Measurements from ENCODE around the gene USP36.

USP36 gene

GRCh38 chr17:78857266-78857665 is 16.7 kb upstream of the USP36 start:
- TF ChIP-seq REST (IDR thresholded peaks at IDR 0.05; ENCODE audit: low read depth): no peak
- no peak for TF ChIP-seq NFIC (IDR thresholded peaks at IDR 0.05)
- TF ChIP-seq, protein P1, sequence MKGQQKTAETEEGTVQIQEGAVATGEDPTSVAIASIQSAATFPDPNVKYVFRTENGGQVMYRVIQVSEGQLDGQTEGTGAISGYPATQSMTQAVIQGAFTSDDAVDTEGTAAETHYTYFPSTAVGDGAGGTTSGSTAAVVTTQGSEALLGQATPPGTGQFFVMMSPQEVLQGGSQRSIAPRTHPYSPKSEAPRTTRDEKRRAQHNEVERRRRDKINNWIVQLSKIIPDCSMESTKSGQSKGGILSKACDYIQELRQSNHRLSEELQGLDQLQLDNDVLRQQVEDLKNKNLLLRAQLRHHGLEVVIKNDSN (IDR thresholded peaks at IDR 0.05): no peak
- TF ChIP-seq TAF1 (IDR thresholded peaks at IDR 0.05; ENCODE audit: low read depth): no peak
- no peak for TF ChIP-seq ZBTB7A (IDR thresholded peaks at IDR 0.05; ENCODE audit: low read depth)

- TF ChIP-seq EP300 (IDR thresholded peaks at IDR 0.05; ENCODE audit: borderline replicate concordance) (no peak), ZBTB7A (IDR thresholded peaks at IDR 0.05; ENCODE audit: low read depth) (no peak), FOXM1 (IDR thresholded peaks at IDR 0.05; ENCODE audit: borderline replicate concordance, low read depth) (no peak), REST (IDR thresholded peaks at IDR 0.05; ENCODE audit: low read depth) (no peak), MAX (IDR thresholded peaks at IDR 0.05) (no peak), YY1 (IDR thresholded peaks at IDR 0.05; ENCODE audit: low read depth) (no peak), TAF1 (IDR thresholded peaks at IDR 0.05; ENCODE audit: low read depth) (no peak), EGR1 (IDR thresholded peaks at IDR 0.05) (no peak)
- TF ChIP-seq, protein P1 (IDR thresholded peaks at IDR 0.05): no peak
Measured at GRCh38 chr17:78855561-78856165, 15.0 kb upstream of the USP36 start.

- TF ChIP-seq NFIC (IDR thresholded peaks at IDR 0.05): no peak
- TF ChIP-seq REST (IDR thresholded peaks at IDR 0.05; ENCODE audit: low read depth): no peak
- no peak for TF ChIP-seq FOXM1 (IDR thresholded peaks at IDR 0.05; ENCODE audit: borderline replicate concordance, low read depth)
- TF ChIP-seq EGR1 (IDR thresholded peaks at IDR 0.05): no peak
- no peak for TF ChIP-seq TCF12 (IDR thresholded peaks at IDR 0.05; ENCODE audit: low read depth)
- TF ChIP-seq CREB1 (IDR thresholded peaks at IDR 0.05; ENCODE audit: low read depth): no peak
- no peak for TF ChIP-seq ZBTB7A (IDR thresholded peaks at IDR 0.05; ENCODE audit: low read depth)
- no peak for TF ChIP-seq MAX (IDR thresholded peaks at IDR 0.05)
- no peak for TF ChIP-seq TEAD4 (IDR thresholded peaks at IDR 0.05)
- TF ChIP-seq RAD21 (IDR thresholded peaks at IDR 0.05; ENCODE audit: low read depth): no peak
- no peak for TF ChIP-seq TAF1 (IDR thresholded peaks at IDR 0.05; ENCODE audit: low read depth)
- TF ChIP-seq YY1 (IDR thresholded peaks at IDR 0.05; ENCODE audit: low read depth): no peak
- TF ChIP-seq EP300 (IDR thresholded peaks at IDR 0.05; ENCODE audit: borderline replicate concordance): no peak
- TF ChIP-seq, protein P1 (IDR thresholded peaks at IDR 0.05): no peak
- no peak for TF ChIP-seq CEBPB (IDR thresholded peaks at IDR 0.05)
Measured at GRCh38 chr17:78854508-78854907, 13.9 kb upstream of the USP36 start.

- TF ChIP-seq ZBTB7A (IDR thresholded peaks at IDR 0.05; ENCODE audit: low read depth) (no peak), REST (IDR thresholded peaks at IDR 0.05; ENCODE audit: low read depth) (no peak), TCF12 (IDR thresholded peaks at IDR 0.05; ENCODE audit: low read depth) (no peak)
- TF ChIP-seq, protein P1 (IDR thresholded peaks at IDR 0.05): no peak
Measured at GRCh38 chr17:78853926-78854394, 13.3 kb upstream of the USP36 start.

Measured in Ishikawa (cell line).